K562 (cell line): ENCODE data around the gene ERI2. TPM values are rescaled to one million over a fixed set of nuclear protein-coding genes. Genes with fewer than 3 reads are reported as not detected.

Source experiments
- ATAC-seq: fragments of 200-7000 bp; cut with Tn5 transposase; 3 replicates; pipeline ENCODE4 v1.9.1; 2020; ENCODE audit warnings: moderate library complexity
- BruUV-seq: library from RNA; stranded (reverse); fragments of 400-500 nt; replicated peaks from 2 replicates; lab custom pipeline; 2021; lab: Mats Ljungman, UMichigan
- CTCF ChIA-PET: fragments of 300-600 bp; formaldehyde crosslinking; extraction: SDS; loops from one replicate; lab custom pipeline; 2021; ENCODE audit warnings: low intra/inter-chr PET ratio; lab: Yijun Ruan, JAX
- POLR2A ChIA-PET: fragments of 300-600, 350-650 bp; sonication (Branson Sonifier 250); formaldehyde crosslinking; extraction: SDS; loops from one replicate; lab custom pipeline; 2021; ENCODE audit warnings: antibody characterized with exemption, inconsistent platforms; lab: Yijun Ruan, JAX
- DNase-seq, 4 experiments: peaks; one replicate each; pipeline versions ENCODE4 v3.0.0 to v3.0.0-alpha.2; 2011 to 2018; ENCODE audit warnings: low spot score in 3 of 4, mixed read lengths in 3 of 4; ENCODE audit errors: extremely low read depth in 1 of 4
- FAIRE-seq: peaks from 2 replicates; lab custom pipeline; 2011; peaks lifted over from hg19 to GRCh38; lab: Jason Lieb, UNC
- H2AFZ ChIP-seq: 2 replicates; pipeline ENCODE4 v1.6.0; 2011; ENCODE audit warnings: low read depth, low read length, control low read depth, inconsistent platforms
- H3K27ac ChIP-seq: fragments of 200-600 bp; 3 replicates; pipeline ENCODE4 v1.8.0; 2011; ENCODE audit warnings: low read depth, mild to moderate bottlenecking, control low read depth, inconsistent platforms, low read length, moderate library complexity, mixed read lengths; ENCODE audit errors: extremely low read depth
- H3K27me3 ChIP-seq, 2 experiments: fragments of 300-600 bp in 1 of 2; 2 replicates in 1 of 2; 3 replicates in 1 of 2; pipeline versions ENCODE4 v1.6.0 to v1.8.0; 2011; ENCODE audit warnings: inconsistent platforms in 2 of 2, low read length in 2 of 2, mild to moderate bottlenecking in 1 of 2, mixed read lengths in 1 of 2, moderate library complexity in 1 of 2; ENCODE audit not compliant: control insufficient read depth in 2 of 2, insufficient read depth in 2 of 2
- H3K36me3 ChIP-seq: fragments of 300-600 bp; 3 replicates; pipeline ENCODE4 v1.8.0; 2011; ENCODE audit warnings: mild to moderate bottlenecking, low read length, inconsistent platforms; ENCODE audit not compliant: control insufficient read depth, insufficient read depth
- H3K4me1 ChIP-seq, 2 experiments: fragments of 200-600 bp in 1 of 2; replicated peaks in 1 of 2; 2 replicates in 1 of 2; 3 replicates in 1 of 2; pipeline versions ENCODE4 v1.5.1 to v1.8.0; 2011; ENCODE audit warnings: inconsistent platforms in 2 of 2, low read length in 2 of 2, mild to moderate bottlenecking in 1 of 2, mixed read lengths in 1 of 2, moderate library complexity in 1 of 2; ENCODE audit not compliant: control insufficient read depth in 2 of 2, insufficient read depth in 2 of 2
- H3K4me2 ChIP-seq: 2 replicates; pipeline ENCODE4 v1.6.1; 2011; ENCODE audit warnings: low read length, control low read depth, inconsistent platforms, mixed read lengths; ENCODE audit not compliant: insufficient read depth
- H3K4me3 ChIP-seq: fragments of 200-600 bp; sonication (generic), shearing (Covaris generic); 2 replicates; pipeline ENCODE4 v1.5.1; 2016; ENCODE audit warnings: control low read depth, inconsistent platforms
- H3K79me2 ChIP-seq: fragments of 200-600 bp; 3 replicates; pipeline ENCODE4 v1.8.0; 2011; ENCODE audit warnings: low read length, inconsistent platforms; ENCODE audit not compliant: control insufficient read depth, insufficient read depth
- H3K9ac ChIP-seq, 2 experiments: 2 replicates each; pipeline versions ENCODE4 v1.6.0 to v1.6.1; 2011; ENCODE audit warnings: low read depth in 2 of 2, low read length in 2 of 2, control low read depth in 1 of 2, inconsistent platforms in 1 of 2, mild to moderate bottlenecking in 1 of 2, mixed read lengths in 1 of 2; ENCODE audit not compliant: insufficient read depth in 1 of 2
- H3K9me1 ChIP-seq: one replicate; pipeline ENCODE4 v1.6.0; 2011; ENCODE audit warnings: inconsistent platforms, mild to moderate bottlenecking, low read length, moderate library complexity; ENCODE audit not compliant: control insufficient read depth, insufficient read depth
- H3K9me3 ChIP-seq: replicated peaks from 2 replicates; pipeline ENCODE4 v1.5.1; 2011; ENCODE audit warnings: low read depth, low read length, inconsistent platforms; ENCODE audit not compliant: control insufficient read depth, insufficient read depth
- H4K20me1 ChIP-seq: replicated peaks from 2 replicates; pipeline ENCODE4 v1.6.1; 2011; ENCODE audit warnings: low read length, inconsistent platforms, mixed read lengths; ENCODE audit not compliant: control insufficient read depth, insufficient read depth
- ARID3B ChIP-seq: fragments of 250-450 bp; sonication (Bioruptor Pico); IDR thresholded peaks from 2 replicates; pipeline ENCODE4 v1.4.0; 2020; ENCODE audit warnings: borderline replicate concordance
- EGR1 ChIP-seq: fragments of 450-650 bp; conservative IDR thresholded peaks from 2 replicates; pipeline ENCODE4 v1.6.1; 2017; ENCODE audit warnings: mild to moderate bottlenecking
- KLF6 ChIP-seq: fragments of 250-450 bp; sonication (Bioruptor Pico); IDR thresholded peaks from 2 replicates; pipeline ENCODE4 v1.4.0; 2020; ENCODE audit warnings: mild to moderate bottlenecking, moderate library complexity, borderline replicate concordance
- NFXL1 ChIP-seq: fragments of 450-650 bp; formaldehyde crosslinking; IDR thresholded peaks from 2 replicates; pipeline ENCODE4 v1.4.0; 2021; ENCODE audit warnings: mild to moderate bottlenecking
- STAT5B ChIP-seq: fragments of 250-450 bp; sonication (Bioruptor Pico); IDR thresholded peaks from 2 replicates; pipeline ENCODE4 v1.8.0; 2021; ENCODE audit warnings: mild to moderate bottlenecking, inconsistent platforms
- TAF15 ChIP-seq: fragments of 200-400 bp; formaldehyde crosslinking; IDR thresholded peaks from 2 replicates; pipeline ENCODE4 v1.6.1; 2017; ENCODE audit warnings: mild to moderate bottlenecking, low read depth, low read length, moderate library complexity
- ZNF174 ChIP-seq: fragments of 250-450 bp; sonication (Bioruptor Pico); IDR thresholded peaks from 2 replicates; pipeline ENCODE4 v1.4.0; 2020; ENCODE audit warnings: mild to moderate bottlenecking
- ZNF561 ChIP-seq: fragments of 450-650 bp; formaldehyde crosslinking; conservative IDR thresholded peaks from 2 replicates; pipeline ENCODE4 v1.4.0; 2020; ENCODE audit warnings: mild to moderate bottlenecking, moderate library complexity
- ZNF639 ChIP-seq, 2 experiments: fragments of 200-800 bp in 1 of 2; sonication (Bioruptor generic) in 1 of 2; sonication (generic) in 1 of 2; formaldehyde crosslinking in 1 of 2; IDR thresholded peaks in 1 of 2; conservative IDR thresholded peaks in 1 of 2; 2 replicates each; pipeline versions ENCODE4 v1.5.0 to v1.6.1; 2016 to 2020; ENCODE audit warnings: missing compliant biosample characterization in 1 of 2, missing genetic modification characterization in 1 of 2, missing genetic modification reagents in 1 of 2
- ZNF717 ChIP-seq: fragments of 250-450 bp; sonication (Bioruptor Pico); IDR thresholded peaks from 2 replicates; pipeline ENCODE4 v1.5.0; 2021
- ZNF764 ChIP-seq: fragments of 250-450 bp; sonication (Bioruptor Pico); IDR thresholded peaks from 2 replicates; pipeline ENCODE4 v1.4.0; 2020; ENCODE audit warnings: low read depth, mild to moderate bottlenecking, moderate library complexity
- WGBS: fragments of 100-300 bp; shearing (Covaris generic); methylation state at CpG from one replicate; pipeline ENCODE4 v1.1.6; 2016; ENCODE audit warnings: low coverage, mixed read lengths; ENCODE audit not compliant: insufficient coverage; ENCODE audit errors: missing lambda C conversion rate; 5-methylcytosine and 5-hydroxymethylcytosine counted together
- in situ Hi-C: fragments of 300-500 bp; cut with MboI; formaldehyde crosslinking; loops from 4 replicates; pipeline ENCODE4 v1.15.0; 2018; ENCODE audit warnings: inconsistent platforms, mixed read lengths
- intact Hi-C: fragments of 100-400 bp; cut with micrococcal nuclease; formaldehyde crosslinking; loops from 2 replicates; pipeline ENCODE4 v1.14.2; 2022
- polyA plus RNA-seq, 8 experiments: library from polyadenylated mRNA; depleted of rRNA in 4 of 8; stranded (reverse) in 5 of 8; unstranded in 3 of 8; fragments of >200 nt; fragmentation: Nextera tagmentation in 2 of 8; fragmentation: Illumina TruSeq in 1 of 8; extraction: Ambion mirVana in 2 of 8; extraction: Trizol in 1 of 8; gene quantifications; 2 replicates each; pipeline versions ENCODE4 v1.2.1 to v1.2.3, GENCODE V29; 2011 to 2014; ENCODE audit warnings: inconsistent platforms in 1 of 8, missing spikeins in 1 of 8
- total RNA-seq, 7 experiments: library from RNA; depleted of rRNA in 6 of 7; stranded (reverse); fragments of >200 nt in 6 of 7; fragmentation: Illumina TruSeq in 2 of 7; extraction: Trizol in 2 of 7; gene quantifications; 2 replicates each; pipeline versions ENCODE4 v1.2.1 to v1.2.3, GENCODE V29; 2011 to 2021; ENCODE audit warnings: low replicate concordance in 1 of 7

ERI2 gene
- total and polyA plus RNA-seq, 9 of the 15 experiments (the other 6 are each of a cell fraction or from before 2014, with no cell fraction given) = 23.3 to 57.0 (median 48.1) TPM

- WGBS = 19% methylated on average over 1 of the region's 1 CpG
- H4K20me1 ChIP-seq = no peaks in the 10 kb centered on the region
- no peak for TF ChIP-seq ZNF764 (CRISPR knock-in tag)
- H3K4me2 ChIP-seq = no peak overlapping the region
- H3K36me3 ChIP-seq = peaks cover 68% of the 10 kb centered on the region; the same call in 2 of the 3 replicates
- no TSS peak for BruUV-seq
- H3K9me1 ChIP-seq = no peaks in the 10 kb centered on the region
- H2AFZ ChIP-seq = no peak overlapping the region
- no peak overlapping the region for H3K4me3 ChIP-seq
- ATAC-seq (no peak), FAIRE-seq (peak; percentile 19), DNase-seq (no peak)
- intact Hi-C loops (no loop called here), in situ Hi-C loops (no loop called here)
- no peaks in the 10 kb centered on the region for H3K79me2 ChIP-seq
- H3K9me3 ChIP-seq = 0 out of 2 replicates have a peak, but pooled peaks cover 3% of the 10 kb centered on the region
- no peak overlapping the region for H3K9ac ChIP-seq
- H3K27me3 ChIP-seq = no peaks in the 10 kb centered on the region
- peaks cover 0 to 22% of the 10 kb centered on the region in 2 experiments; a peak in 3 of 5 replicates for H3K4me1 ChIP-seq
- POLR2A ChIA-PET = no interaction called here
- CTCF ChIA-PET = no interaction called here
- H3K27ac ChIP-seq = no peak overlapping the region
Observed at GRCh38 chr16:20829536-20829935, 23.3 kb upstream of the ERI2 start.

GRCh38 chr16:20826039-20826566, 19.8 kb upstream of the ERI2 start:
- H3K4me2 ChIP-seq = peak overlapping the region; percentile 36; the same call in 1 of the 2 replicates
- H2AFZ ChIP-seq = no peak overlapping the region
- H3K36me3 ChIP-seq = peaks cover 74% of the 10 kb centered on the region
- ChIA-PET CTCF (no interaction called here), POLR2A (interaction anchor here (1.0 to 1.5 kb wide), 3 partner anchors 10 to 22 kb away, joined by 4 to 9 read pairs (median 6); partner anchors contain the start of genes ERI2 and REXO5)
- H3K27ac ChIP-seq = peak overlapping the region; percentile 48; the same call in 2 of the 3 replicates
- in situ Hi-C loops = no loop called here
- H3K4me1 ChIP-seq = peaks cover 0 to 22% of the 10 kb centered on the region in 2 experiments; a peak in 3 of 5 replicates
- no TSS peak for BruUV-seq
- intact Hi-C loops = no loop called here
- H3K79me2 ChIP-seq = no peaks in the 10 kb centered on the region
- H4K20me1 ChIP-seq = no peaks in the 10 kb centered on the region
- no peaks in the 10 kb centered on the region for H3K9me1 ChIP-seq
- peak in 3 of 4 experiments; percentile 18 to 72 (median 46) for DNase-seq
- H3K4me3 ChIP-seq = no peak overlapping the region
- peak; percentile 86 for FAIRE-seq
- 0% methylated on average over 3 of the region's 3 CpGs for WGBS
- H3K27me3 ChIP-seq = no peaks in the 10 kb centered on the region
- H3K9ac ChIP-seq = no peak overlapping the region
- H3K9me3 ChIP-seq = no peaks in the 10 kb centered on the region
- ATAC-seq = peak; percentile 77
- TF ChIP-seq EGR1 (no peak), NFXL1 (no peak), ZNF561 (CRISPR knock-in tag) (no peak), ZNF639 (CRISPR knock-in tag; conservative IDR thresholded peaks at IDR 0.05 in 1 of 2, IDR thresholded peaks at IDR 0.05 in 1 of 2) (peak in 1 of 2 experiments; percentile 89; a peak in 2 of 4 replicates), TAF15 (no peak), ZNF717 (CRISPR knock-in tag) (no peak), ARID3B (CRISPR knock-in tag) (no peak), ZNF174 (no peak), STAT5B (CRISPR knock-in tag) (no peak), KLF6 (CRISPR knock-in tag) (peak; percentile 74; the same call in 1 of the 2 replicates)
